ENCODE measurements around the gene ZNF44.

Gene ZNF44

DNA sequence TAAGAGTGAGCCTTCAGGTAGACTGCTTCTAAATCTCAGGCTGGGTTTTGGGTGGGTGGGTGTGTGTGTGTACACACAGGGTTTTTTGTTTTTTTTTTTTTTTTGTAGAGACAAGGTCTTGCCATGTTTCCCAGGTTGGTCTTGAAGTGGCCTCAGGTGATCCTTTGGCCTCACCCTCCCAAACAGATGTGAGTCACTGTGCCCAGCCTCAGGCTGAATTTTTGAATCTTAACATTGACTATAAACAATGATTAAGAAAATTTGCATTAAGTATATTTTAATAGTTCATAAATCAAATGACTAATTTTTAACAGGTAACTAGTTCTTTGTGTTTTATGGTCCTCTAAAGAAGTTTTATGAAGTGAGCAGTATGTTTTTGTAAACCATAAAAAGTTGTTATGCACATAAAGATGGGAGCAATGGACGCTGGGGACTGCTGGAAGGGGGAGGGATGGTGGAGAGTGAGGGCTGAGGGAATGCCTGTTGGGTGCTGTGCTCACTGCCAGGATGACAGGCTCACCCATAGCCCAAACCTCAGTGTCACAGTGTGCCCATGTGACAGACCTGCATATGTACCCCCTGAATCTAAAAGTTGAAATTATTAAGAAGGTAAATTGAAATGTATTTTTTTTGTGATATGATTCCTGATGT lies 71.6 kb downstream of the ZNF44 start:
- in situ Hi-C loops (cut with MboI; ENCODE audit: low pct_unique_long_range_greater_than_20kb, low sequenced_read_pairs, unreplicated experiment): no loop called here

More for the DNA sequence above, 71.6 kb downstream of the ZNF44 start:
- DNase-seq (ENCODE audit: low spot score): no peak
- TF ChIP-seq CTCF (IDR thresholded peaks at IDR 0.05; ENCODE audit: extremely low read depth, insufficient read depth, missing control alignments): no peak

Measured in GM13977 (cell line).